Type B pancreatic cell (in vitro differentiated cells): ENCODE data around the gene ADISSP. TPM values are rescaled to one million over a fixed set of nuclear protein-coding genes. Genes with fewer than 3 reads are reported as not detected.
A peak's percentile ranks its signal among the peaks of the same experiment; 100 is the strongest.

Experiments
- DNase-seq: peaks from one replicate; pipeline ENCODE4 v3.0.0; 2021; ENCODE audit warnings: mixed read lengths; ENCODE audit not compliant: unreplicated experiment; ENCODE audit errors: extremely low spot score
- H3K27ac Mint-ChIP-seq: 2 replicates; pipeline ENCODE4 v1.8.0; 2021; ENCODE audit warnings: mild to moderate bottlenecking, mixed read lengths
- H3K27me3 Mint-ChIP-seq: 2 replicates; pipeline ENCODE4 v1.8.0; 2021; ENCODE audit warnings: mixed read lengths
- H3K36me3 Mint-ChIP-seq: 2 replicates; pipeline ENCODE4 v1.8.0; 2021; ENCODE audit warnings: mixed read lengths
- H3K4me1 Mint-ChIP-seq: one replicate; pipeline ENCODE4 v1.8.0; 2021; ENCODE audit warnings: mixed read lengths; ENCODE audit not compliant: unreplicated experiment
- H3K4me3 Mint-ChIP-seq: 2 replicates; pipeline ENCODE4 v1.8.0; 2021; ENCODE audit warnings: mild to moderate bottlenecking, mixed read lengths
- H3K9me3 Mint-ChIP-seq: 2 replicates; pipeline ENCODE4 v1.8.0; 2021; ENCODE audit warnings: mixed read lengths
- CTCF ChIP-seq: fragments of 200-600 bp; sonication (generic); conservative IDR thresholded peaks from 2 replicates; pipeline ENCODE4 v1.5.0; 2021; ENCODE audit warnings: antibody characterized with exemption, mild to moderate bottlenecking
- total RNA-seq: library from RNA; stranded (reverse); gene quantifications from 2 replicates; pipeline ENCODE4 v1.2.1, GENCODE V29; 2021; ENCODE audit warnings: low replicate concordance

The ADISSP gene
- total RNA-seq, 1 donor from 2014 or later: 49.4 TPM

GRCh38 chr20:3801299-3801698 is 33.7 kb upstream of the ADISSP start:
- H3K27ac Mint-ChIP-seq: no peak overlapping the region
- peaks cover 38% of the 10 kb centered on the region for H3K4me1 Mint-ChIP-seq
- no peak for TF ChIP-seq CTCF
- no peak for DNase-seq
- peaks cover 24% of the 10 kb centered on the region for H3K36me3 Mint-ChIP-seq
- H3K9me3 Mint-ChIP-seq: no peaks in the 10 kb centered on the region
- H3K4me3 Mint-ChIP-seq: no peak overlapping the region
- H3K27me3 Mint-ChIP-seq: no peaks in the 10 kb centered on the region

GRCh38 chr20:3800878-3801260 is 33.3 kb upstream of the ADISSP start:
- H3K9me3 Mint-ChIP-seq: no peaks in the 10 kb centered on the region
- no peaks in the 10 kb centered on the region for H3K27me3 Mint-ChIP-seq
- no peak for DNase-seq
- peaks cover 24% of the 10 kb centered on the region for H3K36me3 Mint-ChIP-seq
- TF ChIP-seq CTCF: no peak
- H3K4me1 Mint-ChIP-seq: peaks cover 38% of the 10 kb centered on the region
- no peak overlapping the region for H3K27ac Mint-ChIP-seq
- H3K4me3 Mint-ChIP-seq: no peak overlapping the region

GRCh38 chr20:3800256-3800877 is 32.8 kb upstream of the ADISSP start:
- Mint-ChIP-seq H3K27ac (peak overlapping the region; percentile 77), H3K4me3 (no peak overlapping the region), H3K9me3 (no peaks in the 10 kb centered on the region), H3K36me3 (peaks cover 21% of the 10 kb centered on the region), H3K27me3 (no peaks in the 10 kb centered on the region), H3K4me1 (peaks cover 33% of the 10 kb centered on the region)
- DNase-seq: no peak
- TF ChIP-seq CTCF: no peak

GRCh38 chr20:3798908-3799248 is 31.3 kb upstream of the ADISSP start:
- no peak for TF ChIP-seq CTCF
- H3K36me3 Mint-ChIP-seq: peaks cover 12% of the 10 kb centered on the region
- H3K27me3 Mint-ChIP-seq: no peaks in the 10 kb centered on the region
- no peak overlapping the region for H3K27ac Mint-ChIP-seq
- DNase-seq: no peak
- H3K4me1 Mint-ChIP-seq: peaks cover 33% of the 10 kb centered on the region
- no peaks in the 10 kb centered on the region for H3K9me3 Mint-ChIP-seq
- no peak overlapping the region for H3K4me3 Mint-ChIP-seq

GRCh38 chr20:3798373-3798768 is 30.8 kb upstream of the ADISSP start:
- H3K4me3 Mint-ChIP-seq: peak overlapping the region; percentile 91
- no peaks in the 10 kb centered on the region for H3K9me3 Mint-ChIP-seq
- H3K27me3 Mint-ChIP-seq: no peaks in the 10 kb centered on the region
- H3K4me1 Mint-ChIP-seq: peaks cover 33% of the 10 kb centered on the region
- peaks cover 7% of the 10 kb centered on the region for H3K36me3 Mint-ChIP-seq
- no peak for DNase-seq
- TF ChIP-seq CTCF: no peak
- peak overlapping the region; percentile 89 for H3K27ac Mint-ChIP-seq
